HepG2 (cell line): ENCODE measurements around the gene TAS1R3. TPM values are rescaled to one million over a fixed set of nuclear protein-coding genes. Genes with fewer than 3 reads are reported as not detected.
A peak's percentile ranks its signal among the peaks of the same experiment; 100 is the strongest.

Experiments used
- CCAR2 ChIP-seq: fragments of 200-400 bp; formaldehyde crosslinking; optimal IDR thresholded peaks from 2 replicates; pipeline ENCODE3; 2018; ENCODE audit warnings: low read depth, mild to moderate bottlenecking, low read length, moderate library complexity
- ETV6 ChIP-seq: sonication (generic); formaldehyde crosslinking; conservative IDR thresholded peaks from 2 replicates; pipeline ENCODE4 v1.4.0; 2020; ENCODE audit warnings: missing genetic modification reagents
- ISX ChIP-seq: sonication (generic); formaldehyde crosslinking; conservative IDR thresholded peaks from 2 replicates; pipeline ENCODE4 v1.5.0; 2020; ENCODE audit warnings: missing genetic modification reagents
- NFKBIZ ChIP-seq: IDR thresholded peaks from 2 replicates; pipeline ENCODE4 v1.6.1; 2018; ENCODE audit warnings: missing genetic modification reagents, missing compliant biosample characterization
- RBM39 ChIP-seq: fragments of 200-400 bp; formaldehyde crosslinking; IDR thresholded peaks from one replicate; pipeline ENCODE4 v1.6.1; 2018; ENCODE audit warnings: antibody characterized with exemption, mild to moderate bottlenecking, low read depth, low read length; ENCODE audit not compliant: poor library complexity, severe bottlenecking
- REL ChIP-seq: sonication (generic); formaldehyde crosslinking; conservative IDR thresholded peaks from 2 replicates; pipeline ENCODE4 v1.8.0; 2022; ENCODE audit warnings: mild to moderate bottlenecking, missing genetic modification reagents, moderate library complexity
- RXRA ChIP-seq: sonication (generic); formaldehyde crosslinking; IDR thresholded peaks from 2 replicates; pipeline ENCODE4 v1.5.1; 2020; ENCODE audit warnings: missing genetic modification reagents
- ZFY ChIP-seq: sonication (generic); formaldehyde crosslinking; IDR thresholded peaks from 2 replicates; pipeline ENCODE4 v1.4.0; 2020; ENCODE audit warnings: missing genetic modification reagents
- ZNF317 ChIP-seq: sonication (generic); formaldehyde crosslinking; IDR thresholded peaks from 2 replicates; pipeline ENCODE4 v1.5.0; 2020; ENCODE audit warnings: mild to moderate bottlenecking, missing genetic modification reagents
- ZNF556 ChIP-seq: sonication (generic); formaldehyde crosslinking; IDR thresholded peaks from 2 replicates; pipeline ENCODE4 v1.4.0; 2020; ENCODE audit warnings: mild to moderate bottlenecking, missing genetic modification reagents, borderline replicate concordance
- polyA plus RNA-seq, 8 experiments: library from polyadenylated mRNA; depleted of rRNA in 3 of 8; stranded (reverse) in 7 of 8; unstranded in 1 of 8; fragments of >200 nt; fragmentation: Illumina TruSeq in 4 of 8; extraction: Trizol in 4 of 8; gene quantifications; 2 replicates each; pipeline versions ENCODE4 v1.2.1 to v1.2.3, GENCODE V29; 2011 to 2016; ENCODE audit warnings: low read depth in 4 of 8, missing spikeins in 1 of 8, mixed read lengths in 1 of 8; ENCODE audit not compliant: insufficient read depth in 1 of 8
- total RNA-seq, 5 experiments: library from RNA; depleted of rRNA; stranded (reverse); fragments of >200 nt; fragmentation: Illumina TruSeq; extraction: Trizol; gene quantifications; 2 replicates each; pipeline ENCODE4 v1.2.3, GENCODE V29; 2016; ENCODE audit warnings: low read depth in 1 of 5
- TF ChIP-seq, protein P1 (sequence below): sonication (generic); formaldehyde crosslinking; IDR thresholded peaks from 2 replicates; pipeline ENCODE4 v1.4.0; 2020; ENCODE audit warnings: missing genetic modification reagents, mild to moderate bottlenecking, borderline replicate concordance
- TF ChIP-seq, protein P2 (sequence below): IDR thresholded peaks from 2 replicates; pipeline ENCODE4 v1.6.1; 2016
- TF ChIP-seq, protein P3 (sequence below): sonication (generic); formaldehyde crosslinking; IDR thresholded peaks from 2 replicates; pipeline ENCODE4 v1.4.0; 2020; ENCODE audit warnings: missing genetic modification reagents
- TF ChIP-seq, protein P4 (sequence below): sonication (generic); formaldehyde crosslinking; IDR thresholded peaks from 2 replicates; pipeline ENCODE4 v1.5.0; 2020; ENCODE audit warnings: mild to moderate bottlenecking, missing genetic modification reagents, borderline replicate concordance
- TF ChIP-seq, protein P5 (sequence below): sonication (generic); formaldehyde crosslinking; IDR thresholded peaks from 2 replicates; pipeline ENCODE4 v1.8.0; 2022; ENCODE audit warnings: missing genetic modification reagents, mild to moderate bottlenecking, borderline replicate concordance

TAS1R3 gene
- total and polyA plus RNA-seq, 2 of the 13 experiments (the other 11 are each of a cell fraction or from before 2014, with no cell fraction given), result 0.13 to 0.15 TPM

DNA sequence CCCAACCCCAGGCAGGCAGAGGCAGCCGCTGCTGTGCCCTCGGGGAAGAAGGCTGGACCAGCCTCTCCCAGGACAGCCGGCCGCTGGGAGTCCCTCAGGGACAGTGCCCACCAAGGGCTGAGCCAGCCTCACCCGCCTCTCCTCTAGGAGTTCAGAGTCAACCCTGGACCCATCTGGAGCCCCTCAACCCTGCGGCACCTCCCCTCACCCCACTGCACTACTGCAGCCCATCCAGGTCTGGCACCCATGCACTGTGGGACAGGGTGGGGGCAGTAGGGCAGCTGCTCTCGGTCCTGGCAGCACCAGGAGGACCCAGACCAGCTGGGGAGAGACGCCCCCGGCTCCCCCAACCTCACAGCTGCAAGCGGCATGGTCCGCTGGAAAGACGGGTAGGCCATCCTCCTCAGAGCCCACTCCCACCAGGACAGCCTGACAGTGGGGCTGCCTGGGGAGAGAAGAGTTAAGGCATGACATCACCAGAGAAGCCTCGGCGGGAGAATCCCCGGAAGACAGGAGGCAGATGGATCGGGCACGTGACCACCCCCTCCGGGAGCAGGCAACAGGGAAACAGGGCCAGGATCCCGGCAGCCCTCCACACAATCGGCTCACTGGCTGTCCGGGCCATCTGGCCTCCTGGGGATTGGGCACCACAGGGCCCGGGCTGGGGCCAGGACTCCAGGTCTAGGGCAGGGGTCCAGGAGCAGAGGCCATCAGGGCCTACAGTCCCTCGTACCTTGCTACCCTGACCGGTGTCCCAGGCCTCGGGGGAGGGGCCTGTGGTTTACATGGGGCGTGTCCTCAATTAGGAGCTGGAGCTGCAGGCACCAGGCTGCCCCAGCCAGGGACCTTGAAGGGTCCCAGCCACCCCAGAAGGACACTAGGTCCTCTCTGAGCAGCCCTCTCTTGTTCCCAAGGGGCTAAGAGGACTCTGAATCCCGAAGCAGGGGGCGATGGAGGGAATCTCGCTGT lies 26.5 kb upstream of the TAS1R3 start (continued):
- TF ChIP-seq, protein P1, sequence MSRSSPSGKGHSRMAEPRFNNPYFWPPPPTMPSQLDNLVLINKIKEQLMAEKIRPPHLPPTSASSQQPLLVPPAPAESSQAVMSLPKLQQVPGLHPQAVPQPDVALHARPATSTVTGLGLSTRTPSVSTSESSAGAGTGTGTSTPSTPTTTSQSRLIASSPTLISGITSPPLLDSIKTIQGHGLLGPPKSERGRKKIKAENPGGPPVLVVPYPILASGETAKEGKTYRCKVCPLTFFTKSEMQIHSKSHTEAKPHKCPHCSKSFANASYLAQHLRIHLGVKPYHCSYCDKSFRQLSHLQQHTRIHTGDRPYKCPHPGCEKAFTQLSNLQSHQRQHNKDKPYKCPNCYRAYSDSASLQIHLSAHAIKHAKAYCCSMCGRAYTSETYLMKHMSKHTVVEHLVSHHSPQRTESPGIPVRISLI (CRISPR knock-in tag), result 0 out of 2 replicates have a peak, but pooled peaks have one; percentile 24
- TF ChIP-seq, protein P2, sequence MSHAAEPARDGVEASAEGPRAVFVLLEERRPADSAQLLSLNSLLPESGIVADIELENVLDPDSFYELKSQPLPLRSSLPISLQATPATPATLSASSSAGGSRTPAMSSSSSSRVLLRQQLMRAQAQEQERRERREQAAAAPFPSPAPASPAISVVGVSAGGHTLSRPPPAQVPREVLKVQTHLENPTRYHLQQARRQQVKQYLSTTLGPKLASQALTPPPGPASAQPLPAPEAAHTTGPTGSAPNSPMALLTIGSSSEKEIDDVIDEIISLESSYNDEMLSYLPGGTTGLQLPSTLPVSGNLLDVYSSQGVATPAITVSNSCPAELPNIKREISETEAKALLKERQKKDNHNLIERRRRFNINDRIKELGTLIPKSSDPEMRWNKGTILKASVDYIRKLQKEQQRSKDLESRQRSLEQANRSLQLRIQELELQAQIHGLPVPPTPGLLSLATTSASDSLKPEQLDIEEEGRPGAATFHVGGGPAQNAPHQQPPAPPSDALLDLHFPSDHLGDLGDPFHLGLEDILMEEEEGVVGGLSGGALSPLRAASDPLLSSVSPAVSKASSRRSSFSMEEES (CRISPR knock-in tag), result 0 out of 2 replicates have a peak, but pooled peaks have one; percentile 78
- no peak for TF ChIP-seq ISX
- TF ChIP-seq CCAR2, result peak; percentile 14
- TF ChIP-seq ZNF317, result no peak
- TF ChIP-seq, protein P3, sequence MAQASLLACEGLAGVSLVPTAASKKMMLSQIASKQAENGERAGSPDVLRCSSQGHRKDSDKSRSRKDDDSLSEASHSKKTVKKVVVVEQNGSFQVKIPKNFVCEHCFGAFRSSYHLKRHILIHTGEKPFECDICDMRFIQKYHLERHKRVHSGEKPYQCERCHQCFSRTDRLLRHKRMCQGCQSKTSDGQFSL (CRISPR knock-in tag), result no peak
- 0 out of 2 replicates have a peak, but pooled peaks have one; percentile 5 for TF ChIP-seq RXRA (CRISPR knock-in tag)
- peak; percentile 50; the same call in 1 of the 2 replicates for TF ChIP-seq ZFY (CRISPR knock-in tag)
- 0 out of 2 replicates have a peak, but pooled peaks have one; percentile 32 for TF ChIP-seq ZNF556 (CRISPR knock-in tag)
- TF ChIP-seq, protein P4, sequence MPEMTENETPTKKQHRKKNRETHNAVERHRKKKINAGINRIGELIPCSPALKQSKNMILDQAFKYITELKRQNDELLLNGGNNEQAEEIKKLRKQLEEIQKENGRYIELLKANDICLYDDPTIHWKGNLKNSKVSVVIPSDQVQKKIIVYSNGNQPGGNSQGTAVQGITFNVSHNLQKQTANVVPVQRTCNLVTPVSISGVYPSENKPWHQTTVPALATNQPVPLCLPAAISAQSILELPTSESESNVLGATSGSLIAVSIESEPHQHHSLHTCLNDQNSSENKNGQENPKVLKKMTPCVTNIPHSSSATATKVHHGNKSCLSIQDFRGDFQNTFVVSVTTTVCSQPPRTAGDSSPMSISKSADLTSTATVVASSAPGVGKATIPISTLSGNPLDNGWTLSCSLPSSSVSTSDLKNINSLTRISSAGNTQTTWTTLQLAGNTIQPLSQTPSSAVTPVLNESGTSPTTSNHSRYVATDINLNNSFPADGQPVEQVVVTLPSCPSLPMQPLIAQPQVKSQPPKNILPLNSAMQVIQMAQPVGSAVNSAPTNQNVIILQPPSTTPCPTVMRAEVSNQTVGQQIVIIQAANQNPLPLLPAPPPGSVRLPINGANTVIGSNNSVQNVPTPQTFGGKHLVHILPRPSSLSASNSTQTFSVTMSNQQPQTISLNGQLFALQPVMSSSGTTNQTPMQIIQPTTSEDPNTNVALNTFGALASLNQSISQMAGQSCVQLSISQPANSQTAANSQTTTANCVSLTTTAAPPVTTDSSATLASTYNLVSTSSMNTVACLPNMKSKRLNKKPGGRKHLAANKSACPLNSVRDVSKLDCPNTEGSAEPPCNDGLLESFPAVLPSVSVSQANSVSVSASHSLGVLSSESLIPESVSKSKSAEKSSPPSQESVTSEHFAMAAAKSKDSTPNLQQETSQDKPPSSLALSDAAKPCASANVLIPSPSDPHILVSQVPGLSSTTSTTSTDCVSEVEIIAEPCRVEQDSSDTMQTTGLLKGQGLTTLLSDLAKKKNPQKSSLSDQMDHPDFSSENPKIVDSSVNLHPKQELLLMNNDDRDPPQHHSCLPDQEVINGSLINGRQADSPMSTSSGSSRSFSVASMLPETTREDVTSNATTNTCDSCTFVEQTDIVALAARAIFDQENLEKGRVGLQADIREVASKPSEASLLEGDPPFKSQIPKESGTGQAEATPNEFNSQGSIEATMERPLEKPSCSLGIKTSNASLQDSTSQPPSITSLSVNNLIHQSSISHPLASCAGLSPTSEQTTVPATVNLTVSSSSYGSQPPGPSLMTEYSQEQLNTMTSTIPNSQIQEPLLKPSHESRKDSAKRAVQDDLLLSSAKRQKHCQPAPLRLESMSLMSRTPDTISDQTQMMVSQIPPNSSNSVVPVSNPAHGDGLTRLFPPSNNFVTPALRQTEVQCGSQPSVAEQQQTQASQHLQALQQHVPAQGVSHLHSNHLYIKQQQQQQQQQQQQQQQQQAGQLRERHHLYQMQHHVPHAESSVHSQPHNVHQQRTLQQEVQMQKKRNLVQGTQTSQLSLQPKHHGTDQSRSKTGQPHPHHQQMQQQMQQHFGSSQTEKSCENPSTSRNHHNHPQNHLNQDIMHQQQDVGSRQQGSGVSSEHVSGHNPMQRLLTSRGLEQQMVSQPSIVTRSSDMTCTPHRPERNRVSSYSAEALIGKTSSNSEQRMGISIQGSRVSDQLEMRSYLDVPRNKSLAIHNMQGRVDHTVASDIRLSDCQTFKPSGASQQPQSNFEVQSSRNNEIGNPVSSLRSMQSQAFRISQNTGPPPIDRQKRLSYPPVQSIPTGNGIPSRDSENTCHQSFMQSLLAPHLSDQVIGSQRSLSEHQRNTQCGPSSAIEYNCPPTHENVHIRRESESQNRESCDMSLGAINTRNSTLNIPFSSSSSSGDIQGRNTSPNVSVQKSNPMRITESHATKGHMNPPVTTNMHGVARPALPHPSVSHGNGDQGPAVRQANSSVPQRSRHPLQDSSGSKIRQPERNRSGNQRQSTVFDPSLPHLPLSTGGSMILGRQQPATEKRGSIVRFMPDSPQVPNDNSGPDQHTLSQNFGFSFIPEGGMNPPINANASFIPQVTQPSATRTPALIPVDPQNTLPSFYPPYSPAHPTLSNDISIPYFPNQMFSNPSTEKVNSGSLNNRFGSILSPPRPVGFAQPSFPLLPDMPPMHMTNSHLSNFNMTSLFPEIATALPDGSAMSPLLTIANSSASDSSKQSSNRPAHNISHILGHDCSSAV (CRISPR knock-in tag), result no peak
- TF ChIP-seq, protein P5, sequence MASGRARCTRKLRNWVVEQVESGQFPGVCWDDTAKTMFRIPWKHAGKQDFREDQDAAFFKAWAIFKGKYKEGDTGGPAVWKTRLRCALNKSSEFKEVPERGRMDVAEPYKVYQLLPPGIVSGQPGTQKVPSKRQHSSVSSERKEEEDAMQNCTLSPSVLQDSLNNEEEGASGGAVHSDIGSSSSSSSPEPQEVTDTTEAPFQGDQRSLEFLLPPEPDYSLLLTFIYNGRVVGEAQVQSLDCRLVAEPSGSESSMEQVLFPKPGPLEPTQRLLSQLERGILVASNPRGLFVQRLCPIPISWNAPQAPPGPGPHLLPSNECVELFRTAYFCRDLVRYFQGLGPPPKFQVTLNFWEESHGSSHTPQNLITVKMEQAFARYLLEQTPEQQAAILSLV, result no peak
- no peak for TF ChIP-seq REL (CRISPR knock-in tag)
- TF ChIP-seq ETV6 (CRISPR knock-in tag), result no peak
- peak; percentile 61 for TF ChIP-seq RBM39
- no peak for TF ChIP-seq NFKBIZ (CRISPR knock-in tag)
